Measurements from ENCODE around the gene ABHD13. TPM values are rescaled to one million over a fixed set of nuclear protein-coding genes. Genes with fewer than 3 reads are reported as not detected.

The ABHD13 gene
- total and polyA plus RNA-seq, 2 experiments from 2014 or later = 5.4 to 10.4 TPM

- TF ChIP-seq NANOG (IDR thresholded peaks at IDR 0.05; ENCODE audit: borderline replicate concordance) = no peak
- TF ChIP-seq JUNB (IDR thresholded peaks at IDR 0.05; ENCODE audit: unreplicated experiment) = no peak
- TF ChIP-seq EZH2 (IDR thresholded peaks at IDR 0.05; ENCODE audit: low read depth, unreplicated experiment) = no peak
- TF ChIP-seq ZNF331 (CRISPR knock-in tag; IDR thresholded peaks at IDR 0.05; ENCODE audit: low read depth) = no peak
- TF ChIP-seq CREB1 (CRISPR knock-in tag; IDR thresholded peaks at IDR 0.05; ENCODE audit: low read depth) = no peak
- no peak for TF ChIP-seq CTCF (conservative IDR thresholded peaks at IDR 0.05; ENCODE audit: low read depth in 2 of 2)
- no peak for TF ChIP-seq POLR2AphosphoS5 (IDR thresholded peaks at IDR 0.05; ENCODE audit: low read depth)
- no peak for TF ChIP-seq ZNF462 (CRISPR knock-in tag; IDR thresholded peaks at IDR 0.05)
- TF ChIP-seq REST (IDR thresholded peaks at IDR 0.05; ENCODE audit: unreplicated experiment) = no peak
- TF ChIP-seq STAT1 (IDR thresholded peaks at IDR 0.05; ENCODE audit: unreplicated experiment) = no peak
- TF ChIP-seq ZNF114 (CRISPR knock-in tag; IDR thresholded peaks at IDR 0.05) = no peak
- no peak for TF ChIP-seq EZH2phosphoT487 (IDR thresholded peaks at IDR 0.05; ENCODE audit: unreplicated experiment)
- TF ChIP-seq ETS1 (IDR thresholded peaks at IDR 0.05) = no peak
- Histone ChIP-seq H3K36me3 (ENCODE audit: insufficient read depth) (no peaks in the 10 kb centered on the region), H2AFZ (no peak overlapping the region), H4K20me1 (replicated peaks; ENCODE audit: insufficient read depth) (no peaks in the 10 kb centered on the region), H3K79me2 (replicated peaks; ENCODE audit: insufficient read depth) (no peaks in the 10 kb centered on the region), H3K27ac (ENCODE audit: low read depth) (no peak overlapping the region), H3K9me2 (ENCODE audit: insufficient read depth) (peaks cover 5% of the 10 kb centered on the region; the same call in 1 of the 2 replicates), H3K4me1 (ENCODE audit: insufficient read depth) (no peaks in the 10 kb centered on the region), H3F3A (replicated peaks; ENCODE audit: low read depth) (no peaks in the 10 kb centered on the region), H3K4me2 (no peak overlapping the region), H3K27me3 (ENCODE audit: insufficient read depth) (no peaks in the 10 kb centered on the region), H3K4me3 (no peak overlapping the region)
- Mint-ChIP-seq H3K4me3 (no peak overlapping the region), H3K9me3 (peaks cover 36% of the 10 kb centered on the region), H3K4me1 (no peaks in the 10 kb centered on the region), H3K36me3 (ENCODE audit: low read depth) (peaks cover 16% of the 10 kb centered on the region), H3K27ac (no peak overlapping the region), H3K27me3 (ENCODE audit: insufficient read depth, low read depth, poor library complexity) (no peaks in the 10 kb centered on the region)
- DNase-seq (ENCODE audit: low spot score) (no peak), ATAC-seq (no peak)
These were observed 23.0 kb upstream of the ABHD13 start for GRCh38 chr13:108195146-108195545.
